GM18526 (cell line): Measurements from ENCODE around the gene TCERG1L.

Experiments
- POLR2A ChIP-seq: IDR thresholded peaks from 3 replicates; pipeline ENCODE4 v1.6.1; 2011; ENCODE audit not compliant: insufficient read length; ENCODE audit errors: extremely low read depth

TCERG1L gene

DNA sequence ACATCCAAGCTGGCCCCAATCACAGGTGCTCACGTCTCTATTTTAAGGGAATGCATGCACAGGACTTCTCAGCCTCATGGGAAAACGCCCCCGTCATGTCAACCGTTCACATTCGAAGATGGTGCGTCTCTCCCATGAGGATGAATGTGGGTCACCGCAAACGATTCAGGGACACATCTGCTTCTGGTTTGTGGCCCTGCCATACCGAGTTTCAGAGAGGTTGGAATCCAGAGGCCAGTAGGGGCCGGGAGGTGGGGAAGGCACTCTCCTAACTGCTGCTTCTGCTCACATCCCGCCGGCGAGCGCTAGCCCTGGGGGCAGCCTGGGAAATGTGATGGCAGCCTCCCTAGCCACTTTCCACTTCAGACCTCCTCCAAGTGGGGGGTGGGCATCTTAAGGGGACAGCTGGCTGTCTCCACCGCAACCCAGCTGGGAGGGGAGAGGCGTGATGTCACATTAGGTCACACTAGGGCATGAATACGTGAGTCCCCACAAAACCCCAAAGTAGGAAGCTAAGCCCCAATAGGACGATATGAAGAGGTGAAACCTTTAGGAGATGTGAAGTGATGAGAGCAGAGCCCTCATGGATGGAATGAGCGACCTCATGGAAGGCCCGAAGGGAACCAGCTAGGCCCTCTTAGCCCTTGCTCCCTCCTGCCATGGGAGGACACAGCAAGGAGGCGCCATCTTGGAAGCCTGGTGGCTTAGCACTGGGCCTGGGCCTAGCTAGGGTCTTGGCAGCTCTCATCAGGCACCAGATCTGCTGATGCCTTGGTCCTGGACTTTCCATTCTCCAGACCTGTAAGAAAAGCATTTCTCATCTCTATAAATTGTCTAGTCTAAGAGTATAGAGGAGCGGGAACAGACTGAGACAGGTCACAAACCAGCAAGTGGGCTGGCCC lies 107.8 kb downstream of the TCERG1L start:
- no peak for TF ChIP-seq POLR2A

DNA sequence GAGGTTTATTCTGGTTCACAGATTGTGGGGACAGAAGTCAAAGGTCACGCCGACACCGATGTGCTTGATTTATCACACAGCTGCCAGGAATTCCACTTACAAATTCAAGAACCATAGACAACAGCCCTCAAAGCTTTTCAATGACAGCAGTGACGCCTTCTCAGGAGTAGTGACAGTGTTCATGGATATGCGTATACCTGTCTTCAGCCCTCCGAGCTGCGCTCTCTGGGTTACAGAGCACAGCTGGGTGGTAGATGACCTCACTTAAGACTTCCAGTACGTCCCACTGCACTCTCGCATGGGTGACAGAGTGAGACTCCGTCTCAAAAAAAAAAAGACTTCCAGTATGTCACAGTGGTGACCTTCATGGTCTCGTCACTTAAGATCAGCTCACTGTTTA lies 108.5 kb downstream of the TCERG1L start:
- TF ChIP-seq POLR2A: no peak

DNA sequence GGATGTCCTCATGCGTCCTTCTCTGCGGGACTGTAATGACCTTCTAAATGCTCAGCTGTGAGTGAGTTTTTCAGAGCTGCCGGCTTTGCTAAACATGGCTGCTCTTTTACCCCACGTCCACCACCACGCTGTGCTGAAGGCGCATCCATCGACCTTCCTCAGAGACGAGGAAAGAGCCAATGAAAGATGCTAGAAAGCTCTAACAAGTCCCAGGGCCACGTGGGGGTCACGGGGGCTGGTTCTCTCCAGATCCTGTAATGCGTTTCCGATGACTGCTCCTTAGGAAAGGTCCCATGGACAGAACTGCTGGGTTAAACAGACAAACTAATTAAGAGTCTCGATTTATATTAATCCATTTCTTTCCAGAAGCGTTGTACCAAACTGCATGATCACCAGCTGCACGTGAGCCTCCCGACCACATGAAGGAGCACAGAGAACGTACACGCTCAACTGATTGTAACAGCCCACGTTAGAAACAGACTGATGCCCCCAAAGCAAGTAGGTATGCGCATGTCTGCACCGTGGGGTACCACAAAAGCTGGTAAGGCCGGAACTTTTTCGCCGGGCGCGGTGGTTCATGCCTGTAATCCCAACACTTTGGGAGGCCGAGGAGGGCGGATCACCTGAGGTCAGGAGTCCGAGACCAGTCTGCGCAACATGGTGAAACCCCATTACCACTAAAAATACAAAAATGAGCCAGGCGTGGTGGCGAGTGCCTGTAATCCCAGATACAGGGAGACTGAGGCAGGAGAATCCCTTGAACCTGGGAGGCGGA lies 109.6 kb downstream of the TCERG1L start:
- no peak for TF ChIP-seq POLR2A

DNA sequence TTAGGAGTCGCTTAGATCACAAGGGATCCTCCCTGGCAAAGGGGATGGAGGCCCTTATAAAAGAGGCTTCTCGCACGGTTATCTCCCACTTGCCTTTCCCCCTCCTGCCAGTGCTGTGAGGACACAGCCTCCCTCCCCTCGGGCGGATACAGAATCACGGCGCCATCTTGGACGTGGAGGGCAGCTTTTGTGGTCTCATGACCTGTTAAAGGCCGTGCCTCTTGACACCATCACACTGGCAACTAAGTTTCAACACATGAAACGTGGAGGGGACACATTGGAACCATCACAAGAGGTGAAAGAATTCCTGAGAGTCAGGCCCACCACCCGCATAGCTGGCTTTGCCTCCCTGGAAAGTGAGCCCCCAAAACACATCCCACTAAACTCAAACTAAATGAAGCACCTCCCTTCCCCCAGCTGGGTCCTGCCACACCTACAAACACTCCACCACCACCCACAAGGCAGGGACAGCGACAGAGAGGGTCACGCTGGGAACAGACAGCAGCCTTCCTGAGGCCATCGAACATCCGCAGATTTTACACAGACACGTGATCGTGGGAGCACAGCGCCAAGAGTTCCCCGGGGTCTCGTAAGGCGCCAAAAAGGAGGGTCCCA lies 110.6 kb downstream of the TCERG1L start:
- no peak for TF ChIP-seq POLR2A

DNA sequence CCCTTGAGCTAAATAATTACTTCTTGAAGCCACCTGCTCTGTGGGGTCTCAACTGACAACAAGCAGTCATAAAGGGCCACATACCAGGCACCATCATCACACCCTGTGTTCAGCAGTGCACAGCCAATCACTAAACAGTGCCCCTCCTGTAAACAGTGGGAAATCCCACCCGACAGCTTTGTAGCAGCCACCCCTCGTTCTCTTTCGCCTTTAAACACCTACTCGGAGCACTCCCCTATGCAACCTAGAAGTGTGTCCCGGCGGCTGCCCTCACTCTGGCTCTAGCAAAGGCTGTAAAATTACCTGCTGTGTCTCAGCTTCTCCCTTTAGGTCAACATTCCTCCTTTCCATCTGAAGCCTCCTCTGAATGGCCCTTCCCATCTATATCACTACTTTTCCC lies 111.9 kb downstream of the TCERG1L start:
- no peak for TF ChIP-seq POLR2A

DNA sequence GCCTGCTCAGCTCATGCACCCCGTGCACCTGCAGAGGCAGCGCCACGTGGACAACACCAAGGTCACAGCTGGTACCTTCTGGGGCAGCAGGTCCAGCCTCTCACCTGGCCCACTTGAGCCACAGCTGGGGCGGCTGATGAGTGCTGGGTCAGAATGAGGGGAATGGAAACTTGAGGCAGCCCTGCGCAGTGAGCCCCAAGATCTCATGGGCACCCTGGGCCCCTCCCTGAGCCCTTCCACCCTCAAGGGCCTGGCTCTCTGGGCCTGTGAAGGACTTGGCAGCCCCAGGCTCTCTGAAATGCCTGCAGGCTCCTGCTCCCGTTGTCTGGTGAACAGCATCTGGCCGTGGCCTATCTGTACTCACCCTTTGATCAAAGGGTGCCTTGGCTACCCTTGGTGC lies 112.7 kb downstream of the TCERG1L start:
- no peak for TF ChIP-seq POLR2A

DNA sequence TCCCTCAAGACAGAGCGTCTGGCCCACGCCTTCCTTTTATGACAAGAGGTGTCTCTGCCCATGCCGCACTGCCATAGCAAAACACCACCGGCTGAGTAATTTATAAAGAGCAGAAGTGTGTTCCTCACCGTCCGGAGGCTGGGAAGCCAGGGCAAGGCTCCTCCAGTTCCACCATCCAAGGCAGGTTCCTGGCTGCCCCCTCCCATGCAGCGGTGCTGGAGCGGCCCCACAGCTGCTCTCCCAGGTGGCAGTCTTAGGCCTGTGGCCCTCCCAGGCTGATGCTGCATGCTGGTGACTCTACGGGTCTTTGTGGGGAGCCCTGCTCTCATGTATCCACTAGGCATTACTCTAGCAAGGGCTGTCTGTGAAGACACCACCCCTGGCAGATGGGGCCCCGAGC lies 113.1 kb downstream of the TCERG1L start:
- TF ChIP-seq POLR2A: no peak

DNA sequence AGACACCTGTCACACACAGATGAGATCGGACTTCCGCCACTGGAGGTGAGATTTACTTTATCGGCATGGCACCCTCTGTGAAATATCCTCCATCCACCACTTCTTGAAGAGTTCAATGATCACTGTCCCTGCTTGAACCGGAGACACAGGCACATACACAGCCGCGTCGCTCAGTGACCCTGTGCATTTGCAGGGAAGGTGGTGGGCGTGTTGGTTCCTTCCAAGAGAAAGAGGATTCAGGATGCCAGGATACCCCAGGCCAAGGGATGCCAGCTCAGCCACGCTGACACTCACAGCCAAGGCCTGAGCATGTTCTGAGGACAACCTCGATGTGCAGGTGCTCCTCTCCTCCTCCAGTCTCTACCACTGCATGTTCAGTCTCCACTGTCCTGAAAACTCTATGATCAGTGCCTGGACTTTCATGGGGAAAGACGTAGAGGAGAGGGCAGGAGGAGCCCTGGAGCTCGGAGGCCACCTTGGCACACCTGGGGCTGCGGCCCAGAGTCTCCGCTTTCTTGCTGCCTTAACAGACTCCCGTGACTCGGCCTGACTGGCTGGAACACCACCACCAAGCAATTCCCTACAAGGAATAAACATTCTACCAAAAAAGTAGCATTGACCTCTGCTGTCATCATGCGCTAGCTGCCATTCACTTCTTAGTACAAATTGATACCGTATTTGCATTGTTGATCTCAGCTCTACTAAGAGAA lies 115.2 kb downstream of the TCERG1L start:
- no peak for TF ChIP-seq POLR2A

DNA sequence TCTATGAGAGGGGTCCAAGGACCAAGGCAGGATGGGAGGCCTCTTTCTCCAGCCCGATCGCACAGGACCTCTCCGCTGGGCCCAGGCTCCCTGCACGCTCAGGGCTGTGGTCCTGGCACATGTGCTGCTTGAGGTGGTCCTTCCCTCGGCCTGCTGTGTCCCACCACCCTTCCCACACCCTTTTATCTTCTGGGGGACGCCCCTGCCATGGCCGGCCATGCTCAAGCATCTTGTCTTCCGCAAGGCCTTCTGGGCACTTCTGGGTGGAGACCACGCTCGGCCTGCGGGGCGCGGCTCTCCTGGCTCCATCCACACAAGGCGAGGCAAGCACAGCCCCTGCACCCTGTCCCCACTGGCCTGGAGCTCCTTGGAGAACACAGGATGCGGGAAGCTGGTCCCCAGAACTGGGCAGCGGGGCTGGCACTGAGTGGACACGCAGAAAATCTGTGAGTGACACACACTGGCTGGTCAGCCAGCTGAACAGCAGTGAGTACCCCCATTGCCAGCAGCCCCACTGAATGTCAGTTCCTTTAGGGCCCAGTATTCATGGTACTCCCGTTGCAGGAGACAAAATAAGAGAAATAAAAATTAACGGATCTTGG lies 115.9 kb downstream of the TCERG1L start:
- TF ChIP-seq POLR2A: no peak

DNA sequence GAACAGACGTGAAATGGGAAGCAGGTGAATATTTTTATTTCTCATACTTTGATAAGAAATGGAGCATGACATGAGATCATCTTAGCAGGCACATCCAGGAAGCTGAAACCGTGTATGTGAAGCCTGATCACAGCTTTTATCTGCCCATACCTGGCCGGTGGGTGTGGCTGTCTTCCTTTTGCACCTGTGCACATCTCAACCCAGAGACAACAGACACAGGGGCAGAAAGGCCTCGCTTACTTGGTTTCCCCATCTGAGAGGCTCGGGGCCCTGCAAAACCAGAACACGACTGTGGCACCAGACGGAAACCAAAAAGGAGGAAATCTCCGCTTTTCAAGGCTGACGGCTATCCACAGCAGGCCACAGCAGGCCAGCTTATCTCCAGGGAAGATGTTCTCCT lies 116.4 kb downstream of the TCERG1L start:
- no peak for TF ChIP-seq POLR2A

DNA sequence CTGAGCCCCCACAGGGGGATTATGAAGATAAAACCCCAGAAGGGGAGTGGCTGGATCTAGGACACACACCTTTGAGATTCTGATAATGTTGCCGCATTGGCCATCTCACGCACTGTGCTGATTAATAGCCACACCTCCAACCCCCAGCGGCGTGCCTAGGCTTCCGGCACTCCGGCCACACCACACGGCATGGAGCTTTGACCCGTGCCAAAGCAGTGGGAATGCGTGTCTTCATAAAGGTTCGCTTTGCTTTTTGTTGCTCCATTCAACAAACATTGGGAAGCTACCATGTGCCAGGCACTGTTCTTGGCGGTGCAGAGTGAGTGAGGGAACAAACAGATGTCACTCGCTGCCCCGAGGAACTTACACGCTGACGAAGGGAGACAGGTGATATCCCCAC lies 117.6 kb downstream of the TCERG1L start:
- no peak for TF ChIP-seq POLR2A

DNA sequence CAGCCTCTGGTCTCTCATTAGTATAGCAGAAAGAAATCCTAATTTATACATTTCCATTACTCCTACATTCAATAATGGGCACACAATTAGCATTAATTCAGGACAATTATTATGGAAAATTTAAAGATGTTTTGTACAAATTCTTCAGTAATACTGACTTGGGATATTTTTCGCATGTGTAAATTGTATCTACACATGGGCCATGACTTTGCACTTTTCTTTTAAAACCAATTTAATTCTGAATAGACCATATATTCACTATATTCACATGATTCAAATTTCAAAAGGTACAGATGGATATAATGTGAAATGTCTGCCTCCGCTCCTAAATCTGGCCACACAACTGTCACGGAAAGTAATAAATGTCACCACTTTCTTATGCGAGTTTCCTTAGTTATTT lies 123.0 kb downstream of the TCERG1L start:
- no peak for TF ChIP-seq POLR2A

DNA sequence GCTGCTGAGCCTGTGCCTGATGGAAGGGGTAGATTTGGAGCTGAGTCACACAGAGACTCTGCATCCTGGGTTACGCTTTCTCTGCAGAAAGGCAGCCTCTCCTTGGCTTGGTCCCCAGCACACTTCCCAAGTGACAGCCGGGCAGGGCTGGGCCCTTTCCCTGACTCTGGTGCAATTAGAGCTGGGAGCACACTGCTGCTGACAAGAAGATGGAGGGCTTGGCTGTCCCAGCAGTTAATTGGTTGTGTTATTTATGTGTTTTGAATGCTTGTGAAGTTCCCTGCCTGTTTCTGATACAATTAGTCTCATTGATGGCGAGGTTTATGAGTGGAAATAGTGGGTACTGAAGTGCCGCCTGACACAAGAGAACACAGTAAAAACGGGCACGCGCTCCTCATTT lies 123.6 kb downstream of the TCERG1L start:
- no peak for TF ChIP-seq POLR2A

DNA sequence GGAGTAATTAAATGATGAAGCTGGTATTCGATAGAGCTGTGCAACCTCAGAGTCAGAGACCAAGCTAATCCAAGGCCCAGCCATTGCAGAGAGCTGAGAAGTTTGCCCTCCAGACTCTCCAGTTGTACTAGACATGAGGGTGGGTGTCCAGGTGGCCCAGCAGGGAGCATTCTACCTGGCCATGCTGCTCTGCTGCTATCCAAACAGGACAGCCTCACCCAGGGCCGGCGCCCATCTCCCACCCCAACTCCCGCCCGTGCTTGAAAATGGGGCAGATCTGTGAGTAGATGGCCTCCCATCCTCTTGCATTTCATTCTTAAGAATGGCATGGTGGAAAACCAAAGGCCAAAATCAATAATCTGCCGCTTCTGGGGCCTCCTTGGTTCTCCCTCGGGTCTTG lies 124.2 kb downstream of the TCERG1L start:
- TF ChIP-seq POLR2A: no peak
